Activated CD4-positive, CD25-positive, alpha-beta regulatory T cell treated with anti-CD3 and anti-CD28 coated beads, Interleukin-2, amount 50 U/mL, for 24 hours (primary cell): ENCODE data around the gene ETFDH.
A peak's percentile ranks its signal among the peaks of the same experiment; 100 is the strongest.
"Not testable (repeated sequence)": the region's sequence is repeated elsewhere in the genome, so short reads cannot be mapped to it uniquely, and the experiment has no call there.

ENCODE experiments used
- ATAC-seq, 2 donors: fragments of 150-1000 bp; cut with Tn5 transposase; one replicate each; pipeline ENCODE4 v1.10.0; 2021; ENCODE audit warnings: mild to moderate bottlenecking in 1 of 2, moderate library complexity in 1 of 2

The ETFDH gene

GRCh38 chr4:158681629-158682028, 9.5 kb downstream of the ETFDH start:
- ATAC-seq, result no peak

GRCh38 chr4:158682066-158682465, 10.0 kb downstream of the ETFDH start:
- ATAC-seq, result no peak

GRCh38 chr4:158688813-158689212, 16.7 kb downstream of the ETFDH start:
- no peak for ATAC-seq

- ATAC-seq, result no peak
Measured at GRCh38 chr4:158704274-158704673, 32.2 kb downstream of the ETFDH start.

- no peak for ATAC-seq
Measured at GRCh38 chr4:158710814-158711213, 38.7 kb downstream of the ETFDH start.

DNA sequence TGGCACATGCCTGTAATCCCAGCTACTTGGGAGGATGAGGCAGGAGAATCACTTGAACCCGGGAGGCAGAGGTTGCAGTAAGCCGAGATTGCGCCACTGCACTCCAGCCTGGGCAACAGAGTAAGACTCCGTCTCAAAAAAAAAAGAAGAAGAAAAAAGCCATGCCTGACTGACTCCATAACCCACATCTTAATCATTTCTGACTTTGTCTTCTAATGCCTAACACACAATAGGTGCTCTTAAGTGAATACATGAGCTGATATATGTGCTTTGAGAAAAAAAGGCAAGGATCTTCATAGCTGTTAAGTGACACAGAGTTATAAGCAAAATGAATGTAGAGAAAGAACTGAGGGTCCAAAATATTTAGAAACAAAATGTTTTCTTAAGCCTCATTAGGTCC, 40.5 kb downstream of the ETFDH start:
- not testable (repeated sequence) for ATAC-seq

- ATAC-seq, result no peak
Measured at GRCh38 chr4:158714937-158715336, 42.8 kb downstream of the ETFDH start.

- no peak for ATAC-seq
Measured at GRCh38 chr4:158715802-158716201, 43.7 kb downstream of the ETFDH start.

- ATAC-seq, result no peak
Measured at GRCh38 chr4:158721680-158722079, 49.6 kb downstream of the ETFDH start.

- ATAC-seq, result no peak
Measured at GRCh38 chr4:158722291-158722916, 50.3 kb downstream of the ETFDH start.

DNA sequence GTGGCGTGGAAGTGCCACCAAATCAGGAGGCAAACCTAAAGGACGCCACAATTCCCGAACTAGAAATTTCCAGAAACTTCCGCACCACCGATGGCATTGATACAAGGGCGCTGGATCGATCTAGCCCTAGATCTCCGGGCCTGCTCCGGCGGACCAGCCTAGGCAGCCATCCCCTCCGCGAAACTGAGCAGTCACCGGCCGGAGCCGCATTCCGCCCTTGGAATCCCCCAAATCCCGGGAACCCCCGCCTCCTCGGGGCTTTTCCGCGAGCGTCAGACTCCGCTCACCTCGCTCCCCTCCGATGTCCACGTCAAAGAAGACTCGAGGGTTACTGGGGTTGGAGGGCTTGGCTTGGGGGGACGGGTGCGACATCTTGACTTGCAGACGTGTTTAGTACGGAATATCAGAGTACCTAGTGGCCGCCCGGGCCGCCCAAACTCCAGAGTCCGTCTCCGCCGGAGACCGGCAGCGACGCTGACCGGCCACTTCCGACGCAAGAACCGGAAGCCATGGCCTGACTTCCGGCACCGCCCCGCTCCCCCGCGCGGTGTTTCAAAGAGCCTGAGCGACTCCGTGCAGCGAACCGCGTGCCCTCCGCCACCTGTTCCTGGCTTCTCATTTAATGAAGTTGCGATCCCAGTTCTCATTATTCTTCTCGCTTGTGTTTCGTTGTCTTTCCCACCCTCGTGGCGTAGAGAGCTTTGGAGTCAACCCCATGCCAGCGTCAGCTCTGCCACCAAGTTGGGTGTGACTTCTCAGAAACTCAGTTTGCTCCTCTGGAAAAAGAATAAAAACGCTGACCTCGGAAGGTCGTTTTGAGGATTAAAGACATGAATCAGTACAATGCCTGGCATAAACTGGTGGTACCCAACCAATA, 51.1 kb downstream of the ETFDH start, which contains the start of gene PPID:
PPID (minus strand) TSS at position 480 of the 877 bp plus-strand sequence; CDS start at position 372, 108 bp downstream.
- peak; percentile 90 to 93 for ATAC-seq

GRCh38 chr4:158724637-158725036, 52.5 kb downstream of the ETFDH start:
- ATAC-seq, result no peak

DNA sequence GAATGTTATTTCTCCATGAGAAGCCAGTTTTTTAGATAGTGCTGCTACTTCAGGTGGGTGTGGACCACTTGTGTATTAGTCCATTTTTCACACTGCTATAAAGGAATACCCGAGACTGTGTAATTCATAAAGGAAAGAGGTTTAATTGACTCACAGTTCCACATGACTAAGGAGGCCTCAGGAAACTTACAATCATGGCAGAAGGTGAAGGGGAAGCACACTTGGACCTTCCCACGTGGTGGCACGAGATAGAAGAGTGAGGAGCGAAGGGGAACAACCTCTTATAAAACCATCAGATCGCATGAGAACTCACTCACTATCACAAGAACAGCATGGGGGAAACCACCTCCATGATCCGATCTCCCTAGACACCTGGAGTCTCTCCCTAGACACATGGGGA, 54.5 kb downstream of the ETFDH start:
- ATAC-seq, result no peak

GRCh38 chr4:158728236-158728635, 56.1 kb downstream of the ETFDH start:
- ATAC-seq, result no peak

DNA sequence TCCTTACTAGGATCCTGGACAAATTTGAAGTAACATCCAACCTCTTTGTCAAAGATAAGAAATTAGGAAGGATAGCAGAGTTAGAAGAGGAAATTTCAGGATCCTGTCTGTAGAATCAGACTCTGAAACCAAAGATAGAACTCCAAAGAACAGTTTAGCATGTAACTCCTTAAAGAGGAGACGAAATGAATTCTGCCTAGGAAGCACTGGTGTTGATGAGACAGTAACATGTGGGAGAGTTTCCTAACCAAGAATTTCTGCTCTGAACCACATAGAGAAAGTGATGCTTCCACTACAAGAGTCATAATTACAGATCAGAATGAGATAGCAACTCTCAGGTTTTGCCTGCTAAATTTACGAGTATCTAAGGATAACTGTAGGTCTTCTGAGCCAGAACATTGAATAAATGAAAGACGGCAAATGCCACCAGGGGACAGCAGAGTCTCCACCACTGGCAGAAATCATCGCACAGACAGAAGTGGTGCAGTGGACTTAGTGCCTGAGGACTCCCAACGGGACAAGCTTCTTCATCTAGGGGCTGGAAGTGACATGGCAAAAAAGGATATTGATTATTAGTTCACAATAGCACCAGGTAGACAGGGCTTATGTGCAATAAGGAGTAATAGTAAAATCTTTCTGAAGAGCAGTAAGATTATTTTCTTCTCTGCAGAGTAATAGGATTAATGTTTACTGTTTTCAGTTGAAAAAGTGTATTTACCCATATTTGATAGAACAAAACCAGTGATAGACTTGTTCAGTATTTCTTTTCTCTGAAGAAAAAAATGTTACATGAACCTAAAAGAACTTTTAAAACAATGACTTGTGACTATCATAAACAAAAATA, 57.8 kb downstream of the ETFDH start:
- peak; percentile 66 to 72 for ATAC-seq

- ATAC-seq, result no peak
Measured at GRCh38 chr4:158738866-158739265, 66.8 kb downstream of the ETFDH start.

GRCh38 chr4:158739600-158739999, 67.5 kb downstream of the ETFDH start:
- ATAC-seq, result no peak

DNA sequence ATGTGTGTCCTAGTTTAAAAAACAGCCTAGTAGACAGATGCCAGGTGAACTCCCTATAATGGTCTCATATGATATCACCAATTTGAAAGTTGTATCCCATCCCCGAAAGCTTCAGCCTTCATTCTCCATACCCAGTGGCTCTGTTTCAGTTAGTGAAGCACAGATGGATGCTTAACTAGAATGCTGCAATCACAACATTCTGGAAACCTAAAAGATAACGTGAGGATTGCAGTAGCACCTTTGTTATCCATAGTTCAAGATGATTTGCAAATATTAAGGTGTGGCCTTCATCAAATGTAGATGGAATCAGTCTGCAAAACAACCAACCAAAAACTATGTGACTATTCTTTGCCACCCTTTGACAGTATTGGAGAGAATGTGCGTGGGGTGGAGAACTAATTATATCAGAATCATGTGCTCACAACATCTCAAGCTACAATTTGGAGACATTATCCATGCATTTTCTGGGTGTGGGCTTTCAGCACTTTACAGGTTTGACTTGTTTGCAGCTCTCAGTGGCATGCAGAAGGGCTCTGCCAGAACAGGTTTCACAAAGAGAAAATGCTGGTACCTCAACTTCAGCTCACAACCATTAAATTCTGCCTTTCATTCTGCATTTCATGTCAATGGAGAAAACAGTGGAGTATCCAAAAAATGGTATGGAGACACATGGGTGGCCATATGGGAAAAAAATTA, 69.4 kb downstream of the ETFDH start:
- no peak for ATAC-seq

- ATAC-seq, result not testable (repeated sequence)
Measured at GRCh38 chr4:158746537-158746936, 74.4 kb downstream of the ETFDH start.

GRCh38 chr4:158750379-158750778, 78.3 kb downstream of the ETFDH start:
- no peak for ATAC-seq

DNA sequence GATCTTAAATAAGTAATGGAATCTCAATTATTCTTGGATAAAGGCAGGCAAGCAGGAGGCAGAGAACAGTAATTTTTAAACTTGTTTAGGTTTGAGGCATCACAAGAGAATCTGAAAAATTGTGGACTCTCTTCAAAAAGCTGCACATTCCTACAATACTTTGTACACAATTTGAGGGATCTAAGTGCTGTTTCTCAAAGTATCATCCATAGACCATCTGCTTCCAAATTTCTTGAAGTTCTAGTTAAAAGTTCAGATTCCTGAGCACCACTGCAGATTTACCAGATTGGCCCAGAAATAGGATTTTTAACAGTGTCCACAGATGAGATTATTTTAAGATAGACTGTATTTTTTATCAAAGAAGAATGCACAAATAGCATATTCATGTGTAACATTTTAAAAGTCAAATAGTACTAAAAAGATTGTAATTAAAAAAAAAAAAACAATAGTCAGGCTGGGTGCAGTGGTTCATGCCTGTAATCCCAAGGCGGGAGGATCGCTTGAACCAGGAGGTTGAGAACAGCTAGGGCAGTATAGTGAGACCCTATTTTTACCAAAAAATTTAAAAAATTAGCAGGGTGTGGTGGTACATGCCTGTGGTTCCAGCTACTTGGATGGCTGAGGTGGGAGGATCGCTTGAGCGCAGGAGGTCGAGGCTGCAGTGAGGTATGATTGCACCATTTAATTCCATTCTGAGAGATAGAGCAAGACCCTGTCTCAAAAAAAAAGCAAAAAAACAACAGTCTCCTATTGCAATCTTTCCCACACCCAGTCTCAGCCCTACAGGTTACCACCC, 82.5 kb downstream of the ETFDH start:
- no peak for ATAC-seq

DNA sequence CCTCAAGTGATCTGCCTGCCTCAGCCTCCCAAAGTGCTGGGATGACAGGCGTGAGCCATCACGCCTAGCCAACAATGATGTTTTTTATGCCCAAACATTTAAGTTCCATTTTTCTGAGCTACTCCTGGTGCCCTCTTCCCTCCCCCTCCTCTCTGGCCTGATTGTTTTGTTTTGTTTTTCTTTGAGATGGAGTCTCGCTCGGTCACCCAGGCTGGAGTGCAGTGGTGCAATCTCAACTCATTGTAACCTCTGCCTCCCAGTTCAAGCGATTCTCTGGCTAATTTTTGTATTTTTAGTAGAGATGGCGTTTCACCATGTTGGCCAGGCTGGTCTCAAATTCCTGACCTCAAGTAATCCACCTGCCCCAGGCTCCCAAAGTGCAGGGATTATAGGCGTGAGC, 83.7 kb downstream of the ETFDH start:
- not testable (repeated sequence) for ATAC-seq
